ENCODE data around the gene CPNE2.

- TF ChIP-seq CTCF (IDR thresholded peaks at IDR 0.05): no peak
- TF ChIP-seq POLR2AphosphoS5 (IDR thresholded peaks at IDR 0.05; ENCODE audit: low read depth, low read length): no peak
- TF ChIP-seq REST (IDR thresholded peaks at IDR 0.05; ENCODE audit: insufficient read depth in 1 of 2, low read depth in 2 of 2, low read length in 1 of 2): no peak
- no peak for TF ChIP-seq SIN3A (IDR thresholded peaks at IDR 0.05; ENCODE audit: borderline replicate concordance, insufficient read depth, low read depth, low read length)
Observed at GRCh38 chr16:57113042-57113453, 20.7 kb downstream of the CPNE2 start.
